Measurements from ENCODE around the gene NRL.
"Not testable (repeated sequence)": the region's sequence is repeated elsewhere in the genome, so short reads cannot be mapped to it uniquely, and the experiment has no call there.

NRL gene

DNA sequence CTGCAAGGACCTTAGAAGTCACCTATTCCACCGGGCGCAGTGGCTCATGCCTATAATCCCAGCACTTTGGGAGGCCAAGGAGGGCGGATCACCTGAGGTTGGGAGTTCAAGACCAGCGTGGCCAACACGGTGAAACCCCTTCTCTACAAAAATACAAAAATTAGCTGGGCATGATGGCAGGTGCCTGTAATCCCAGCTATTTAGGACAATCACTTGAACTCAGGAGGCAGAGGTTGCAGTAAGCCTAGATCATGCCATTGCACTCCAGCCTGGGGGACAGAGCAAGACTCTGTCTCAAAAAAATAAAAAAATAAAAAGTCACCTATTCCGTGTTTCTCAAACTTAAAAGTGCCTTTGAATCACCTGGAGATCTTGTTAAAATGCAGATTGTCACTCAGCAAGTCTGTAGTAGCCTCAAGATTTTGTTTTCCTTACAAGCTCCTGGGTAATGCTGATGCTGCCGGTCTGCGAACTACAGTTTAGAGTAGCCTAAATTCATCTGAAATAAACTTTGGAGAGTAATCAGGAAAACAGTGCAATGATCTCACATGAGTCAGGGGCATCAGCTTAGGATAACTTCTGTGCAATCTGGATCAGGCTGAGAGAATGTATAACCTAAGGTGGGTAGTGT lies 9.0 kb downstream of the NRL start:
- DNase-seq (ENCODE audit: low read depth); H3K27me3 ChIP-seq (replicated peaks; ENCODE audit: control insufficient read depth, insufficient read depth, low read length); H3K4me3 ChIP-seq (ENCODE audit: low read length); H3K9me3 ChIP-seq (ENCODE audit: control insufficient read depth, low read length); H3K4me1 ChIP-seq (ENCODE audit: control insufficient read depth, insufficient read depth, low read length); H3K9ac ChIP-seq (ENCODE audit: low read length): not testable (repeated sequence)
- peaks cover 32% of the 10 kb centered on the region for H3K36me3 ChIP-seq (ENCODE audit: control insufficient read depth, insufficient read depth, low read length, severe bottlenecking)

- no peaks in the 10 kb centered on the region for H3K9me3 ChIP-seq (ENCODE audit: control insufficient read depth, low read length)
- H3K4me1 ChIP-seq (ENCODE audit: control insufficient read depth, insufficient read depth, low read length): no peaks in the 10 kb centered on the region
- no peaks in the 10 kb centered on the region for H3K27me3 ChIP-seq (replicated peaks; ENCODE audit: control insufficient read depth, insufficient read depth, low read length)
- peaks cover 55% of the 10 kb centered on the region for H3K36me3 ChIP-seq (ENCODE audit: control insufficient read depth, insufficient read depth, low read length, severe bottlenecking)
- no peak for DNase-seq (ENCODE audit: low read depth)
- H3K9ac ChIP-seq (ENCODE audit: low read length): no peak overlapping the region
- H3K4me3 ChIP-seq (ENCODE audit: low read length): no peak overlapping the region
These were observed 11.3 kb downstream of the NRL start for GRCh38 chr14:24103451-24103850.

GRCh38 chr14:24102357-24103048 lies 12.2 kb downstream of the NRL start:
- no peak overlapping the region for H3K9ac ChIP-seq (ENCODE audit: low read length)
- H3K27me3 ChIP-seq (replicated peaks; ENCODE audit: control insufficient read depth, insufficient read depth, low read length): no peaks in the 10 kb centered on the region
- H3K4me1 ChIP-seq (ENCODE audit: control insufficient read depth, insufficient read depth, low read length): no peaks in the 10 kb centered on the region
- no peaks in the 10 kb centered on the region for H3K9me3 ChIP-seq (ENCODE audit: control insufficient read depth, low read length)
- peaks cover 61% of the 10 kb centered on the region for H3K36me3 ChIP-seq (ENCODE audit: control insufficient read depth, insufficient read depth, low read length, severe bottlenecking)
- no peak overlapping the region for H3K4me3 ChIP-seq (ENCODE audit: low read length)
- no peak for DNase-seq (ENCODE audit: low read depth)

DNA sequence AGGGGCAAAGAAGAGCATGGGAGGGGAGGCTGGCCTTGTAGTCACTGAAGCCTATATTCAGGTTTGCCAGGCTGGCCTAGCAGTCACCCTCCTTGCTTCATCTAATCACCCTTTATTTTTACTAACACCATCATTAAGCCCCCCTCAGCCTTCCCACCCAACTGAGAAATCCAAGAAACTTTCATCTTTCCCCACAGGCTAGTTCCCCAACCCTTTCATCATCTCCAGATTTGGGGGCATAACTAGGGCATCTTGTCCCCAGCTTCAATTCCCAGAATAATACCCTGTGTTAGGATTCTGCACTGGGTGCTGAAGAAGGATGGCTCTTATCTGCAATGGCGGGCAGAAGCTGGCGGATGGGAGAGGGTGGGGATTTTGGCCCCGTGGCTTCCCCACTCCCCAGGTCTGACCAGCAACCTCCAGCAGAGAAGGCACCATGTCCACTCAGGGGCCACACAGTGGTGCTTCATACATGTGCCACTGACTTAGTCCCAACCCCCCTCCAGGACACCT lies 13.7 kb downstream of the NRL start:
- H3K4me1 ChIP-seq (ENCODE audit: control insufficient read depth, insufficient read depth, low read length): no peaks in the 10 kb centered on the region
- H3K36me3 ChIP-seq (ENCODE audit: control insufficient read depth, insufficient read depth, low read length, severe bottlenecking): peaks cover 61% of the 10 kb centered on the region
- no peak overlapping the region for H3K4me3 ChIP-seq (ENCODE audit: low read length)
- no peaks in the 10 kb centered on the region for H3K27me3 ChIP-seq (replicated peaks; ENCODE audit: control insufficient read depth, insufficient read depth, low read length)
- no peaks in the 10 kb centered on the region for H3K9me3 ChIP-seq (ENCODE audit: control insufficient read depth, low read length)
- no peak overlapping the region for H3K9ac ChIP-seq (ENCODE audit: low read length)
- no peak for DNase-seq (ENCODE audit: low read depth)

- no peak for DNase-seq (ENCODE audit: low read depth)
These were observed 14.4 kb downstream of the NRL start for GRCh38 chr14:24100197-24100981.

DNA sequence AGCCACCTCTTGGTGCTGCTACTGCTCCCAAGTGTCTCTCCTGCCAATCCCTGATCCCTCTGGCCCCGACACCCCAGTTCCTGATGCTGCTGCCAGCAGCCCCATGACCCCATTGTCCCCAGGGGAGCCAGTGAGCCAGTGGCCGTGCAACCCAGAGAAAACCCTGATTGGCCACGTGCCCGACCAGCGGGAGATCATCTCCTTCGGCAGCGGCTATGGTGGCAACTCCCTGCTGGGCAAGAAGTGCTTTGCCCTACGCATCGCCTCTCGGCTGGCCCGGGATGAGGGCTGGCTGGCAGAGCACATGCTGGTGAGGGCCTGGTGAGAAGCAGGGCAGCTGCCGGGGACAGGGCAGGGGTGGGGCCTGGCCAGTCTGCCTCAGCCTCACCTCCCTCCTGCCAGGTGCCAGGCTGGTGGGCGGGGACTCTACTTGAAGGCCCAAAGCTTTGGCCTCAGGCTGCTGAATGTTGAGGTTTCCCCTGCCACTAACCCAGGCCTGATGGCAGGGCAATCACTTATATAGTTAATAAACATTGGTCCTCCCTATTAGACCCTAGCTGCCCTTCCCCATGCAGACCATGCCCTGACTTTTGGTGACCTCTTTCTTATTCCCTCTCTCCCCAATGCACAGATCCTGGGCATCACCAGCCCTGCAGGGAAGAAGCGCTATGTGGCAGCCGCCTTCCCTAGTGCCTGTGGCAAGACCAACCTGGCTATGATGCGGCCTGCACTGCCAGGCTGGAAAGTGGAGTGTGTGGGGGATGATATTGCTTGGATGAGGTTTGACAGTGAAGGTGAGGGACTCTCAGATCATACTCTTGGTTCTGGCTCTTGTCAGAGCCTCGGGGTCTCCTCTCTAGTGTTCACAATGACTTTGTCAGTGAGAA lies 15.6 kb downstream of the NRL start:
- H3K4me3 ChIP-seq (ENCODE audit: low read length): no peak overlapping the region
- H3K36me3 ChIP-seq (ENCODE audit: control insufficient read depth, insufficient read depth, low read length, severe bottlenecking): peaks cover 57% of the 10 kb centered on the region
- H3K9ac ChIP-seq (ENCODE audit: low read length): no peak overlapping the region
- DNase-seq (ENCODE audit: low read depth): no peak
- peaks cover 10% of the 10 kb centered on the region for H3K4me1 ChIP-seq (ENCODE audit: control insufficient read depth, insufficient read depth, low read length)
- no peaks in the 10 kb centered on the region for H3K9me3 ChIP-seq (ENCODE audit: control insufficient read depth, low read length)
- H3K27me3 ChIP-seq (replicated peaks; ENCODE audit: control insufficient read depth, insufficient read depth, low read length): no peaks in the 10 kb centered on the region

More at GRCh38 chr14:24100197-24100981, 14.4 kb downstream of the NRL start:
- H3K27me3 ChIP-seq (replicated peaks; ENCODE audit: control insufficient read depth, insufficient read depth, low read length): no peaks in the 10 kb centered on the region
- no peaks in the 10 kb centered on the region for H3K9me3 ChIP-seq (ENCODE audit: control insufficient read depth, low read length)
- no peak overlapping the region for H3K4me3 ChIP-seq (ENCODE audit: low read length)
- peaks cover 61% of the 10 kb centered on the region for H3K36me3 ChIP-seq (ENCODE audit: control insufficient read depth, insufficient read depth, low read length, severe bottlenecking)
- H3K9ac ChIP-seq (ENCODE audit: low read length): no peak overlapping the region
- peaks cover 5% of the 10 kb centered on the region for H3K4me1 ChIP-seq (ENCODE audit: control insufficient read depth, insufficient read depth, low read length)

DNA sequence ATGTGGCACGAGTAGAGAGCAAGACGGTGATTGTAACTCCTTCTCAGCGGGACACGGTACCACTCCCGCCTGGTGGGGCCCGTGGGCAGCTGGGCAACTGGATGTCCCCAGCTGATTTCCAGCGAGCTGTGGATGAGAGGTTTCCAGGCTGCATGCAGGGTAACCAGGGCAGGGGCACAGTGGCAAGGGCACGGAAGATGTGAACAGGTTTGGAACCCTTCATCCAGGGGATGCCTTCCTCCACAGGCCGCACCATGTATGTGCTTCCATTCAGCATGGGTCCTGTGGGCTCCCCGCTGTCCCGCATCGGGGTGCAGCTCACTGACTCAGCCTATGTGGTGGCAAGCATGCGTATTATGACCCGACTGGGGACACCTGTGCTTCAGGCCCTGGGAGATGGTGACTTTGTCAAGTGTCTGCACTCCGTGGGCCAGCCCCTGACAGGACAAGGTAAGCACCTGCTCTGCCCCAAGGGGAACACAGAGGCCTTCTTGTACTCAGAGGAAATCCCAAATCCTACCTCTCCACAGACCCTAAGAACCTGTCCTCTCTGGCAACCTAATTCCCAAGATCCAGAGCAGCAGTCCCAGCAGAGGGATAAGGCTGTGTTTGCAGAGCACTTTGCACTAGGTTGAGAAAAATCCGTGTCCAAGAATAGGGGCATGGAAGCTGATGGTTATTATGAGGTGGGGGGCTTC lies 16.4 kb downstream of the NRL start:
- Histone ChIP-seq H3K9me3 (ENCODE audit: control insufficient read depth, low read length) (no peaks in the 10 kb centered on the region), H3K4me3 (ENCODE audit: low read length) (no peak overlapping the region), H3K27me3 (replicated peaks; ENCODE audit: control insufficient read depth, insufficient read depth, low read length) (no peaks in the 10 kb centered on the region), H3K36me3 (ENCODE audit: control insufficient read depth, insufficient read depth, low read length, severe bottlenecking) (peaks cover 49% of the 10 kb centered on the region), H3K9ac (ENCODE audit: low read length) (no peak overlapping the region), H3K4me1 (ENCODE audit: control insufficient read depth, insufficient read depth, low read length) (peaks cover 14% of the 10 kb centered on the region)
- DNase-seq (ENCODE audit: low read depth): no peak

- no peak for DNase-seq (ENCODE audit: low read depth)
- Histone ChIP-seq H3K27me3 (replicated peaks; ENCODE audit: control insufficient read depth, insufficient read depth, low read length) (no peaks in the 10 kb centered on the region), H3K4me1 (ENCODE audit: control insufficient read depth, insufficient read depth, low read length) (peaks cover 28% of the 10 kb centered on the region), H3K9ac (ENCODE audit: low read length) (no peak overlapping the region), H3K36me3 (ENCODE audit: control insufficient read depth, insufficient read depth, low read length, severe bottlenecking) (peaks cover 38% of the 10 kb centered on the region), H3K9me3 (ENCODE audit: control insufficient read depth, low read length) (no peaks in the 10 kb centered on the region), H3K4me3 (ENCODE audit: low read length) (no peak overlapping the region)
These were observed 18.1 kb downstream of the NRL start for GRCh38 chr14:24096545-24097181.

- Histone ChIP-seq H3K36me3 (ENCODE audit: control insufficient read depth, insufficient read depth, low read length, severe bottlenecking) (peaks cover 26% of the 10 kb centered on the region), H3K4me3 (ENCODE audit: low read length) (peak overlapping the region; percentile 91), H3K27me3 (replicated peaks; ENCODE audit: control insufficient read depth, insufficient read depth, low read length) (no peaks in the 10 kb centered on the region), H3K9ac (ENCODE audit: low read length) (peak overlapping the region; percentile 94), H3K9me3 (ENCODE audit: control insufficient read depth, low read length) (no peaks in the 10 kb centered on the region), H3K4me1 (ENCODE audit: control insufficient read depth, insufficient read depth, low read length) (peaks cover 28% of the 10 kb centered on the region)
- peak; percentile 55 for DNase-seq (ENCODE audit: low read depth)
These were observed 19.3 kb downstream of the NRL start for GRCh38 chr14:24095271-24096068.

All from adipocyte (in vitro differentiated cells).